BJ (cell line): Measurements from ENCODE around the gene DOCK4. TPM values are rescaled to one million over a fixed set of nuclear protein-coding genes. Genes with fewer than 3 reads are reported as not detected.

ENCODE experiments used
- CTCF ChIA-PET: fragments of 350-600 bp; formaldehyde crosslinking; extraction: SDS; loops from one replicate; lab custom pipeline; 2021; ENCODE audit warnings: antibody characterized with exemption, inconsistent platforms; lab: Yijun Ruan, JAX
- POLR2A ChIA-PET: fragments of 300-600 bp; sonication (Branson Sonifier 250); formaldehyde crosslinking; extraction: SDS; loops from one replicate; lab custom pipeline; 2021; ENCODE audit warnings: antibody characterized with exemption; lab: Charles Lee
- DNase-seq: peaks from one replicate; pipeline ENCODE4 v3.0.0-alpha.2; 2011; ENCODE audit warnings: low read depth
- H3K27me3 ChIP-seq: 2 replicates; pipeline ENCODE4 v1.6.0; 2011; ENCODE audit warnings: low read length; ENCODE audit not compliant: control insufficient read depth, insufficient read depth
- H3K36me3 ChIP-seq: 2 replicates; pipeline ENCODE4 v1.5.1; 2011; ENCODE audit warnings: low read length; ENCODE audit not compliant: control insufficient read depth, insufficient read depth
- H3K4me3 ChIP-seq: 2 replicates; pipeline ENCODE4 v1.5.1; 2011; ENCODE audit warnings: low read depth, mild to moderate bottlenecking, control low read depth, low read length
- polyA plus RNA-seq: library from polyadenylated mRNA; depleted of rRNA; stranded (reverse); fragments of >200 nt; gene quantifications from 2 replicates; pipeline ENCODE4 v1.2.3, GENCODE V29; 2011
- TF ChIP-seq, protein P1 (sequence below): IDR thresholded peaks from 2 replicates; pipeline ENCODE4 v1.5.1; 2011; ENCODE audit warnings: low read depth, mild to moderate bottlenecking, control low read depth, inconsistent platforms, low read length, moderate library complexity; ENCODE audit not compliant: insufficient read depth

Gene DOCK4
- polyA plus RNA-seq, 1 experiment, result 0.15 TPM

DNA sequence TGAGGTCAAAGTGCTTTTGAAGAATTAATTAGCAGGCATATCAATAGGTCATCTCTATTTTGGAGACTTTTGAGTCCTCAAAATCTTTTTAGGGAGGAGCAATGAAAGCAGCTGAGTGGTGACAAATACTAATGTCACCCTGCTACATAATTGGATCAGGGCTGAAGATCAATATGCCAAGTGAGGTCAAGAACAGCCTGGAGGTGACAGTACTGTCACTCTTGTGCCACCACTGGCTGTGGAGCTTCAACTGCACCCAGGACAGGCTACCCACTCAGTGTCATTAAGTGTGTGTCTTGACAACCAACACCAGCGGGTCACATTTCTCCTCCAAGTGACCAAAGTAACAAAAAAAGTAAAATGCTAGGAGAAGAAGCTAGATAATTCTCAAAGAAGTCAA is 167.8 kb downstream of the DOCK4 start:
- DNase-seq, result no peak
- ChIA-PET POLR2A (no interaction called here), CTCF (no interaction called here)
- H3K4me3 ChIP-seq, result no peak overlapping the region
- H3K36me3 ChIP-seq, result no peaks in the 10 kb centered on the region
- no peaks in the 10 kb centered on the region for H3K27me3 ChIP-seq
- TF ChIP-seq, protein P1, sequence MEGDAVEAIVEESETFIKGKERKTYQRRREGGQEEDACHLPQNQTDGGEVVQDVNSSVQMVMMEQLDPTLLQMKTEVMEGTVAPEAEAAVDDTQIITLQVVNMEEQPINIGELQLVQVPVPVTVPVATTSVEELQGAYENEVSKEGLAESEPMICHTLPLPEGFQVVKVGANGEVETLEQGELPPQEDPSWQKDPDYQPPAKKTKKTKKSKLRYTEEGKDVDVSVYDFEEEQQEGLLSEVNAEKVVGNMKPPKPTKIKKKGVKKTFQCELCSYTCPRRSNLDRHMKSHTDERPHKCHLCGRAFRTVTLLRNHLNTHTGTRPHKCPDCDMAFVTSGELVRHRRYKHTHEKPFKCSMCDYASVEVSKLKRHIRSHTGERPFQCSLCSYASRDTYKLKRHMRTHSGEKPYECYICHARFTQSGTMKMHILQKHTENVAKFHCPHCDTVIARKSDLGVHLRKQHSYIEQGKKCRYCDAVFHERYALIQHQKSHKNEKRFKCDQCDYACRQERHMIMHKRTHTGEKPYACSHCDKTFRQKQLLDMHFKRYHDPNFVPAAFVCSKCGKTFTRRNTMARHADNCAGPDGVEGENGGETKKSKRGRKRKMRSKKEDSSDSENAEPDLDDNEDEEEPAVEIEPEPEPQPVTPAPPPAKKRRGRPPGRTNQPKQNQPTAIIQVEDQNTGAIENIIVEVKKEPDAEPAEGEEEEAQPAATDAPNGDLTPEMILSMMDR, result no peak

DNA sequence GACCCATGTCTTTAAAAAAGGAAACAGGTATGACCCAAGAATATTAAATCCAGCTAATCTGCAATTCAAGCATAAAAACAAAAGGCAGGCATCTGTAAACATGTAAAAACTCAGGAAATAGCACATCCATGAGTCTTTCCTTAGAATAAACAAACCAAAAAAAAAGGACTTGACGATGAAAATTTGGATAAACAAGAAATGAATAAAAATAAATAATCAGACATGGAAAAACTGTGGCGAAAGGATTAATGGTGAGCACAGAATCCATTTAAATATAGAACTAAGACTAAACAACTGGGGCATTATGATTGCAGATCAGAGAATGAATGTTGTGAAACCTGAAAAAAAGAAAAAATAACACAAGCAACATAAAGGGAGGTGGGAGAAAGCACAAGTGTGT is 170.1 kb downstream of the DOCK4 start:
- Histone ChIP-seq H3K36me3 (no peaks in the 10 kb centered on the region), H3K27me3 (no peaks in the 10 kb centered on the region), H3K4me3 (no peak overlapping the region)
- no peak for DNase-seq
- TF ChIP-seq, protein P1, result no peak
- ChIA-PET CTCF (no interaction called here), POLR2A (no interaction called here)

DNA sequence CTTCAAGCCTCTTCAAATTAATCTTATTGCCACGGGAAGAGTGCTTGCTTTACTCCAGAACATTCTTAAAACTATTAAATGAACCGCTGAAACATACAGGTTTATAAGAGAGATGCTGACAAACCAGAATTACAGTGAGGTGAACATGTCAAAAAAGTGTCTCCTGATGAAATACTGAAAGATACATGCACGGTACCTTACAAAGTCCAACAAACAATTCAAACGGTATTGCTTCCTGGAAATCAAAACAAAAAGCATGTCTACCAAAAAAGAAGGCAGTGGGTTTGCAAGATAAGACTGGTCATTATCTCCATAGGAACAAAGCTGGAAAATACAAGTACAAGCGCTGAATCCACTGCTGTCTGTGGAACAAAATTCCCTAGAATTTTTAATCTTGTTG is 174.5 kb downstream of the DOCK4 start:
- Histone ChIP-seq H3K4me3 (no peak overlapping the region), H3K27me3 (no peaks in the 10 kb centered on the region), H3K36me3 (no peaks in the 10 kb centered on the region)
- ChIA-PET POLR2A (no interaction called here), CTCF (no interaction called here)
- TF ChIP-seq, protein P1, result no peak
- no peak for DNase-seq

DNA sequence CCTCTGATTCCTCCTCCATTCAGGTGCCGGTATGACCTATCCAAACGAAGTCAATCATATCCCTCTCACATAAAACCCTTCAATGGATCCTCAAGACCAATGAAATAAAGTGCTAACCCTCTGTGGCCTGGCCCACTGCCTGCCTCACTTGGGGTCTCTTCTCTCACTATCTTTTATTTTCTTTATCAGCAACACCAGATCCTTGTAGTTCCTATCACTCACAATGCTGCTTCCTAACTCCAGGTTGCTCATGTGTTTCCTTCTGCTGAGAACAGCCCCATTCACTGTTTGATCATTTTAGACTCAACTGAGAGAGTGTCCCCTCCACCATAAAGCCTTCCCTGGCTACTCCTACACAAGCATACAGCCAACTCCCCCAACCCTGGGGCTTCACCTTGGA is 180.6 kb downstream of the DOCK4 start:
- DNase-seq, result no peak
- ChIA-PET POLR2A (no interaction called here), CTCF (no interaction called here)
- Histone ChIP-seq H3K4me3 (no peak overlapping the region), H3K27me3 (no peaks in the 10 kb centered on the region), H3K36me3 (no peaks in the 10 kb centered on the region)
- TF ChIP-seq, protein P1, result no peak

DNA sequence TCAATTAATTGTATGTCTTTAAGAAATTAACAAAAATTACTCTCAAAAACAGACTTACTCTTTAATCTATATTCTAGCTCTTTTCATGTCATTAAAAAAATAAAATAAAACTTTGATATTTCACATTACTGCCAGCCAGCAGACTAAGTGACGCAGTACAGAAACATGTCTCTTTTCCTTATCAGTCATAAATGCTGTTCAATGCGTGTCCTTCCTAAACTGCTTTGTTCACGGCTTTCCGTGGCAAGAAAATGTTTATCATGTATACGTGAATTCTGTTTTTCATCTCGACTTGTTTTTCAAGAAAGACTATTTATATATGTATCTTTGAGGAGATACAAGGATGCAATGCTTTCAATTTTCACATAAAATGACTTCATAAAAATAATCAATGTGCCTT is 182.4 kb downstream of the DOCK4 start:
- POLR2A ChIA-PET, result no interaction called here
- Histone ChIP-seq H3K27me3 (no peaks in the 10 kb centered on the region), H3K36me3 (no peaks in the 10 kb centered on the region), H3K4me3 (no peak overlapping the region)
- DNase-seq, result no peak
- CTCF ChIA-PET, result no interaction called here
- TF ChIP-seq, protein P1, result no peak
